ENCODE results near the gene SULF2.

SULF2 gene

GRCh38 chr20:47753576-47754387 is 31.5 kb downstream of the SULF2 start:
- no peak overlapping the region for H3K4me3 ChIP-seq (ENCODE audit: control insufficient read depth, low read depth, low read length)
- TF ChIP-seq CTCF (conservative IDR thresholded peaks at IDR 0.05; ENCODE audit: control insufficient read depth, insufficient read depth, low read depth, low read length) = no peak
- DNase-seq (ENCODE audit: low read depth) = no peak

DNA sequence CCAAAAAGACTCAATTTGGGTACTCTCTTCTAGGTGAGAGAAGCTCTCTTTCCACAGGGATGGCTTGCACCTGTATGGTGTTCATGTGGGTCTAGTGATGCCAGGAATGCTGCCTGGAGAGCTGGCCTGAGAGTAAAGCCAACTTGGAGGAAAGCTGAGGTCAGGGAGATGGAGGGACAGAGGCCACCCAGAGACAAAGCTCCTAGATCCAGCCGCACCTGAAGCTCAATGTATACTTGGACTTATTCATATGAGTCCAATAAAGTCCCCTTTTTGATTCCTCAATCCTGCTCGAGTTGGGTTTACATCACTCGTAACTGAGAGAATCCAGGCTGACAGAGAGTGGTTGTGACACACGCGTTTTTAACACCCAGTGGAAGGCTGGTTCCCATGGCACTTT is 33.8 kb downstream of the SULF2 start:
- no peak for TF ChIP-seq CTCF (conservative IDR thresholded peaks at IDR 0.05; ENCODE audit: control insufficient read depth, insufficient read depth, low read depth, low read length)
- no peak for DNase-seq (ENCODE audit: low read depth)
- H3K4me3 ChIP-seq (ENCODE audit: control insufficient read depth, low read depth, low read length) = no peak overlapping the region

DNA sequence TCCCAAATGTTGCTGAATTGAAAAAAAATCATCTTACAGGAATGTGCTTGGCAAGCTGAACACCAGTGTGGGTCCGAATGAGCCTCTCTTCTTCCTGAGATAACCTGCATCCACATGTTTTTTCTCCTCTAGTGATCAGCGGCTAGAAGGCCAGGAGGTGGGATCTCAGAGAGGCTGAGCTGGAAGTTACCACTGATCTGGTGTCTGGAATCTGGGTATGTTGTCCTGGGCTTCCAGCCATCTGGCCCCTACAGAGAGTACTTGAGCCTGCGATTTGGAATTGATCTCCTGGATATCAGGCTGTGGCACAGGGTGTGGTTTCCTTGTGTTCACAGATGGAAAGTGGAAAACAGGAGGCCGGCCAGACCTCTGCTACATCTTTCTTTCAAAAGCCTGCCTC is 35.9 kb downstream of the SULF2 start:
- DNase-seq (ENCODE audit: low read depth) = no peak
- TF ChIP-seq CTCF (conservative IDR thresholded peaks at IDR 0.05; ENCODE audit: control insufficient read depth, insufficient read depth, low read depth, low read length) = no peak
- no peak overlapping the region for H3K4me3 ChIP-seq (ENCODE audit: control insufficient read depth, low read depth, low read length)

- no peak for TF ChIP-seq CTCF (conservative IDR thresholded peaks at IDR 0.05; ENCODE audit: control insufficient read depth, insufficient read depth, low read depth, low read length)
- no peak for DNase-seq (ENCODE audit: low read depth)
- no peak overlapping the region for H3K4me3 ChIP-seq (ENCODE audit: control insufficient read depth, low read depth, low read length)
These were observed 36.5 kb downstream of the SULF2 start for GRCh38 chr20:47748823-47749222.

DNA sequence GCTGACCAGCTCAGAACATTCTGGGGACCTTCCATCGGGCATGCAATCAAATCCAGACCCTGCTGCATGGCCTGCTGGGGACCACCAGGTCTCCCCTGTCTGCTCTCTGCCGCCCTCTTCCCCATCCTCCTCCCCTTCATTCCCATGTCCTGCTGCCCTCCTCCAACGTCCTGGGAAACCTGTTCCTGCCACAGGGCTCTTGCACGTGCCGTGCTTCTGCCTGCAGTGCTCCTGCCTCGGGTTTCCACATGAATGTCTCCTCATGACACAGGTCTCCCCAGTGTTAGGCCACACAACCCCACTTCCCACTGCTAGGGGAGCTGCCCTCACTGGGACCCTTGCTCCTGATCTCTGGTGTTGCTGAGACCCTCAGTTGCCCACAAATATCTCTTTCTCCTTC is 37.2 kb downstream of the SULF2 start:
- no peak overlapping the region for H3K4me3 ChIP-seq (ENCODE audit: control insufficient read depth, low read depth, low read length)
- no peak for DNase-seq (ENCODE audit: low read depth)
- no peak for TF ChIP-seq CTCF (conservative IDR thresholded peaks at IDR 0.05; ENCODE audit: control insufficient read depth, insufficient read depth, low read depth, low read length)

DNA sequence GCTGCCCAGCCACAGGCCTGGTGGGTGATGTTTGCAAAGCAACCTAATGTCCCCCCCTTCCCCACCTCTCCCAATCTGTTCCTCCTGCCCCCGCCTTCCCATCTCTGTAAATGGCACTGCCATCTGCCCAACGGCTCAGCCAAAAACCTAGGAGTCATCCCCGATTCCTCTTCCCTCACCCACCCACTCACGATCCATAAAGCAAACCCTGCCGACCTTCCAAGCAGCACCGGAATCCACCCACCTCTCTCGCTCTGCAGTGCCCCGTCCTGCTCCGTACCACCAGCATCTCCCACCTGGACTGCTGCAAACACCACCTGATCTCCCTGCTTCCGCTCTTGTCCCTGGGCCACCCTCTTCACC is 37.6 kb downstream of the SULF2 start:
- DNase-seq (ENCODE audit: low read depth) = no peak
- H3K4me3 ChIP-seq (ENCODE audit: control insufficient read depth, low read depth, low read length) = no peak overlapping the region
- TF ChIP-seq CTCF (conservative IDR thresholded peaks at IDR 0.05; ENCODE audit: control insufficient read depth, insufficient read depth, low read depth, low read length) = no peak
